SU-DHL-6 (cell line): ENCODE results near the gene GNB5.

ENCODE experiments used
- EZH2phosphoT487 ChIP-seq: fragments of 200-600 bp; sonication (generic), shearing (Covaris generic); conservative IDR thresholded peaks from 2 replicates; pipeline ENCODE4 v1.6.1; 2018; ENCODE audit warnings: mild to moderate bottlenecking, antibody characterized with exemption, low read length, moderate library complexity, mixed read lengths
- TF ChIP-seq, protein P1 (sequence below): fragments of 200-600 bp; sonication (generic); IDR thresholded peaks from one replicate; pipeline ENCODE4 v1.5.1; 2017; ENCODE audit warnings: antibody characterized with exemption, mild to moderate bottlenecking, low read length, moderate library complexity; ENCODE audit not compliant: insufficient read depth, poor library complexity, severe bottlenecking

DNA sequence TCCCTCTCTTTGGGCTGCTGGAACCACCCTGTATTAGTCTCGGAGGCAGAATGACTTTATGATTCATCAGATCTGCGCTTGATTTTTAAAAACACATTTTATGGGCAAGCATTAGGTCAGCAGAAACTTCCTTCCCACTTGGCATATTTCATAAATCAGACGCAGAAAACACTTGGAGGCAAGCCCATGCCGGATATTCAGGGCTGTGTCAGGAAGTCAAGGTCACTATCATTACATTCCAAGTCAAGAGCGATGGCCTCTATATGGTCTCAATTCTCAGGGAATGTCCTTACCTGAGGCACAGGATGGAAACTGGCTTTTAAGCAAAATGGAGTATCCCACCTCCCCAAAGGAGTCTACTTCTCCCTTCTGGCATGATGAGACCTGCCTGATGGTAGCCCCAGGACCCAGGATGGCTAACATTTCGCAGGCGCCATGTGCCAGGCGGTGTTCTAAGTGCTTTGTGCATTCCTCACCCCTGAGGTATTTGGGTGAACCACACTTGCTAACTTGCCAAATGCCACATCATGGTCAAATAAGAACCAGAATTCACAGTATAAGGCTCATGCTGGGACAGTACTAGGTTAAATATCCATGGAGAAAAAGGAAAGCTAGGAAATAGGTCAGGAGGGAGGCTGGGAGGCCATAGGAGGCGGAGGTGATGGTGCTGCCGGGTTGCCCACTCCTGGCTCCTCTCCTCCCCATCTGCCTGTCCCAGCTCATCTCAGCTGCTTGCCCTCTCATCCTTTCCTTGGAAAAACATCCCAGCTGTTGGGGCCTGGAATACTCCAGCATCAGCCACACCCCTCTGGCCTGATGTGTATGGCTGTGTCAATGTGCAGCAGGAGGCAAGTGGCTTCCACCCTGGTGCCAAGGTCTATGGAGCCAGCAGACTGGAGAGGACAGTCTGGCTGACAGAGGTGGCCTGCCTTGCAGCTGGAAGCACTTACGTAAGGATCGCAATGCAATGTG is 97.4 kb downstream of the GNB5 start:
- TF ChIP-seq, protein P1, sequence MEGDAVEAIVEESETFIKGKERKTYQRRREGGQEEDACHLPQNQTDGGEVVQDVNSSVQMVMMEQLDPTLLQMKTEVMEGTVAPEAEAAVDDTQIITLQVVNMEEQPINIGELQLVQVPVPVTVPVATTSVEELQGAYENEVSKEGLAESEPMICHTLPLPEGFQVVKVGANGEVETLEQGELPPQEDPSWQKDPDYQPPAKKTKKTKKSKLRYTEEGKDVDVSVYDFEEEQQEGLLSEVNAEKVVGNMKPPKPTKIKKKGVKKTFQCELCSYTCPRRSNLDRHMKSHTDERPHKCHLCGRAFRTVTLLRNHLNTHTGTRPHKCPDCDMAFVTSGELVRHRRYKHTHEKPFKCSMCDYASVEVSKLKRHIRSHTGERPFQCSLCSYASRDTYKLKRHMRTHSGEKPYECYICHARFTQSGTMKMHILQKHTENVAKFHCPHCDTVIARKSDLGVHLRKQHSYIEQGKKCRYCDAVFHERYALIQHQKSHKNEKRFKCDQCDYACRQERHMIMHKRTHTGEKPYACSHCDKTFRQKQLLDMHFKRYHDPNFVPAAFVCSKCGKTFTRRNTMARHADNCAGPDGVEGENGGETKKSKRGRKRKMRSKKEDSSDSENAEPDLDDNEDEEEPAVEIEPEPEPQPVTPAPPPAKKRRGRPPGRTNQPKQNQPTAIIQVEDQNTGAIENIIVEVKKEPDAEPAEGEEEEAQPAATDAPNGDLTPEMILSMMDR = no peak
- TF ChIP-seq EZH2phosphoT487 = no peak
